Natural killer cell (primary cell): ENCODE measurements around the gene SPDL1. TPM values are rescaled to one million over a fixed set of nuclear protein-coding genes. Genes with fewer than 3 reads are reported as not detected.

ENCODE experiments used
- ATAC-seq, 3 donors: fragments of 150-1000 bp in 2 of 3; fragments of 200-7000 bp in 1 of 3; cut with Tn5 transposase; 1 replicate in 1 of 3; 2 replicates in 2 of 3; pipeline ENCODE4 v1.10.0; 2021; ENCODE audit warnings: mild to moderate bottlenecking in 2 of 3, moderate library complexity in 2 of 3
- DNase-seq, 2 donors: peaks; one replicate each; pipeline versions ENCODE4 v3.0.0 to v3.0.0-alpha.2; 2013 to 2021; ENCODE audit warnings: mixed read lengths in 1 of 2
- H3K27ac ChIP-seq: one replicate; pipeline ENCODE4 v1.5.1; 2013; ENCODE audit warnings: mild to moderate bottlenecking, low read length
- H3K27me3 ChIP-seq: one replicate; pipeline ENCODE4 v1.6.1; 2013; ENCODE audit warnings: low read length; ENCODE audit not compliant: control insufficient read depth, insufficient read depth
- H3K36me3 ChIP-seq: one replicate; pipeline ENCODE4 v1.6.1; 2013; ENCODE audit warnings: low read length; ENCODE audit not compliant: control insufficient read depth, insufficient read depth
- H3K4me1 ChIP-seq: one replicate; pipeline ENCODE4 v1.6.1; 2013; ENCODE audit warnings: low read length; ENCODE audit not compliant: control insufficient read depth, insufficient read depth
- H3K4me3 ChIP-seq: one replicate; pipeline ENCODE4 v1.5.1; 2013; ENCODE audit warnings: low read length
- H3K9me3 ChIP-seq: one replicate; pipeline ENCODE4 v1.6.1; 2013; ENCODE audit warnings: low read length; ENCODE audit not compliant: control insufficient read depth, insufficient read depth
- H3K27ac Mint-ChIP-seq, 2 donors: one replicate each; pipeline ENCODE4 v1.8.0; 2022; ENCODE audit warnings: mild to moderate bottlenecking in 2 of 2, mixed read lengths in 2 of 2, moderate library complexity in 1 of 2
- H3K27me3 Mint-ChIP-seq, 2 donors: one replicate each; pipeline ENCODE4 v1.8.0; 2022; ENCODE audit warnings: low read depth in 2 of 2, mixed read lengths in 2 of 2
- H3K36me3 Mint-ChIP-seq: one replicate; pipeline ENCODE4 v1.8.0; 2022; ENCODE audit warnings: mixed read lengths
- H3K4me1 Mint-ChIP-seq, 2 donors: one replicate each; pipeline ENCODE4 v1.8.0; 2022; ENCODE audit warnings: mixed read lengths in 2 of 2
- H3K4me3 Mint-ChIP-seq: one replicate; pipeline ENCODE4 v1.8.0; 2022; ENCODE audit warnings: mild to moderate bottlenecking, moderate library complexity, mixed read lengths
- H3K9me3 Mint-ChIP-seq, 2 donors: one replicate each; pipeline ENCODE4 v1.8.0; 2022; ENCODE audit warnings: mixed read lengths in 2 of 2
- WGBS: methylation state at CpG from one replicate; pipeline ENCODE4 v1.1.7; 2013; ENCODE audit warnings: missing lambda C conversion rate; ENCODE audit not compliant: insufficient coverage; 5-methylcytosine and 5-hydroxymethylcytosine counted together
- intact Hi-C: fragments of 100-400 bp; cut with micrococcal nuclease; formaldehyde crosslinking; loops from one replicate; pipeline ENCODE4 v1.14.2; 2022
- total RNA-seq, 4 donors: library from RNA; stranded (reverse); fragments of 120-200 nt in 1 of 4; gene quantifications; one replicate each; pipeline versions ENCODE4 v1.2.3 to v1.2.4, GENCODE V29; 2013 to 2022
- TF ChIP-seq, protein P1 (sequence below): fragments of 200-600 bp; IDR thresholded peaks from one replicate; pipeline ENCODE4 v1.8.0; 2022; ENCODE audit warnings: antibody characterized with exemption

SPDL1 gene
- total RNA-seq, 3 donors from 2014 or later (not counting 1 experiment from before 2014, with no cell fraction given), result 6.5 to 19.1 (median 10.2) TPM

- H3K9me3 Mint-ChIP-seq, result no peaks in the 10 kb centered on the region
- no peaks in the 10 kb centered on the region for H3K4me1 Mint-ChIP-seq
- H3K36me3 Mint-ChIP-seq, result no peaks in the 10 kb centered on the region
- H3K9me3 ChIP-seq, result no peaks in the 10 kb centered on the region
- no peaks in the 10 kb centered on the region for H3K4me1 ChIP-seq
- no peak overlapping the region for H3K4me3 Mint-ChIP-seq
- intact Hi-C loops, result no loop called here
- H3K27ac ChIP-seq, result no peak overlapping the region
- H3K27me3 ChIP-seq, result no peaks in the 10 kb centered on the region
- WGBS, result 85% methylated on average over 1 of the region's 1 CpG
- TF ChIP-seq, protein P1, sequence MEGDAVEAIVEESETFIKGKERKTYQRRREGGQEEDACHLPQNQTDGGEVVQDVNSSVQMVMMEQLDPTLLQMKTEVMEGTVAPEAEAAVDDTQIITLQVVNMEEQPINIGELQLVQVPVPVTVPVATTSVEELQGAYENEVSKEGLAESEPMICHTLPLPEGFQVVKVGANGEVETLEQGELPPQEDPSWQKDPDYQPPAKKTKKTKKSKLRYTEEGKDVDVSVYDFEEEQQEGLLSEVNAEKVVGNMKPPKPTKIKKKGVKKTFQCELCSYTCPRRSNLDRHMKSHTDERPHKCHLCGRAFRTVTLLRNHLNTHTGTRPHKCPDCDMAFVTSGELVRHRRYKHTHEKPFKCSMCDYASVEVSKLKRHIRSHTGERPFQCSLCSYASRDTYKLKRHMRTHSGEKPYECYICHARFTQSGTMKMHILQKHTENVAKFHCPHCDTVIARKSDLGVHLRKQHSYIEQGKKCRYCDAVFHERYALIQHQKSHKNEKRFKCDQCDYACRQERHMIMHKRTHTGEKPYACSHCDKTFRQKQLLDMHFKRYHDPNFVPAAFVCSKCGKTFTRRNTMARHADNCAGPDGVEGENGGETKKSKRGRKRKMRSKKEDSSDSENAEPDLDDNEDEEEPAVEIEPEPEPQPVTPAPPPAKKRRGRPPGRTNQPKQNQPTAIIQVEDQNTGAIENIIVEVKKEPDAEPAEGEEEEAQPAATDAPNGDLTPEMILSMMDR, result no peak
- H3K4me3 ChIP-seq, result no peak overlapping the region
- ATAC-seq (no peak), DNase-seq (no peak)
- H3K36me3 ChIP-seq, result no peaks in the 10 kb centered on the region
- H3K27me3 Mint-ChIP-seq, result peaks cover 3 to 35% of the 10 kb centered on the region in 2 donors
- H3K27ac Mint-ChIP-seq, result no peak overlapping the region
Observed at GRCh38 chr5:169538944-169539343, 44.6 kb upstream of the SPDL1 start.

DNA sequence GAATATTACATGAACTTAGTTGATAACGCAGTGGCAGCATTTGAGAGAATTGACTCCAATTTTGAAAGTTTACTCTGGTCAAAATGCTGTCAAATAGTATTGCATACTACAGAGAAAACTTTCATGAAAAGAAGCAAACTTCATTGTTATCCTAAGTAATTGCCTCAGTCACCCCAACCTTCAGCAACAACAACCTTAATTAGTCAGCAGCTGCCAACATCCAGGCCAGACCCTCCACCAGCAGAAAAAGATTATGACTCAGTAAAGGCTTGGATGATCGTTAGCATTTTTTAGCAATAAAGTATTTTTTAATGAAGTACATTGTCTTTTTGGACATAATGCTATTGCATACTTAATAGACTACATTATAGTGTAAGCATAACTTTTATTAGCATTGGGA is 40.8 kb upstream of the SPDL1 start:
- WGBS, result 100% methylated on average over 1 of the region's 2 CpGs
- no peak for DNase-seq
- TF ChIP-seq, protein P1, result no peak
- ATAC-seq, result no peak
- no peaks in the 10 kb centered on the region for H3K9me3 ChIP-seq
- no peak overlapping the region for H3K27ac ChIP-seq
- Mint-ChIP-seq H3K4me3 (no peak overlapping the region), H3K9me3 (no peaks in the 10 kb centered on the region), H3K36me3 (no peaks in the 10 kb centered on the region), H3K27me3 (peaks cover 14 to 34% of the 10 kb centered on the region in 2 donors), H3K27ac (no peak overlapping the region), H3K4me1 (no peaks in the 10 kb centered on the region)
- no peaks in the 10 kb centered on the region for H3K4me1 ChIP-seq
- no peaks in the 10 kb centered on the region for H3K36me3 ChIP-seq
- H3K4me3 ChIP-seq, result no peak overlapping the region
- intact Hi-C loops, result no loop called here
- H3K27me3 ChIP-seq, result no peaks in the 10 kb centered on the region

DNA sequence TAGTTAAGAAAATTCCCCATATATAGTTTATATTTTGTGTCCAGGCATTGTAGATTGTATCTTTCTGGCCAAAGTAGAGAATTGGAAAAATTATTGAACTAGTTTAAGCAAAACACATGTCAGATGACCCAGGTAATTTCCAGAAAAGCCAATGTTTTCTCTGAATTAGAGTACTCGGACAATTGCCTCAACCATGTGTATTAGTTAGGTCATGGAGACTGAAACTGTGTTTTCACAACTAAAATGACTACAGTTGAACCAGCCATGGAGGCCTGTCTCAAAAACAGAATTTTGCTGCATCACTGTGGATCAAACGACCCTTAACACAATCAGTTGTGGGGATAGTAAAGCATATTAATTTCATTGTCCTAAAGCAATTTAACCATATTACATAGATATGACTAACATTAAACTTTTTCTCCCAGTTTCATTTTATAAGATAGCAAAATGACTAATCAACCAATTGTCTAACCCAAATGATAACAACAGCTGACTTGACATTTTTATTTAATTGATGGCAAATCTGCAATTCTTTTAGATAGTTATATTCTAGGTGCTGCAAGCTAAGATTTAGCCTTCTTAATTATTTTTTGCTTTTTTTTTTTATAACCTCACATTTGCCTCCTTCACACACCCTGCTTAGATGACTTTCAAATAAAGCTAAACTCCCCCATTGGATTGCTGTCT is 39.2 kb upstream of the SPDL1 start:
- no peaks in the 10 kb centered on the region for H3K36me3 Mint-ChIP-seq
- intact Hi-C loops, result no loop called here
- H3K36me3 ChIP-seq, result no peaks in the 10 kb centered on the region
- no peaks in the 10 kb centered on the region for H3K9me3 Mint-ChIP-seq
- H3K4me3 ChIP-seq, result no peak overlapping the region
- peaks cover 3% of the 10 kb centered on the region for H3K27me3 ChIP-seq
- peaks cover 17 to 50% of the 10 kb centered on the region in 2 donors for H3K27me3 Mint-ChIP-seq
- no peak overlapping the region for H3K27ac Mint-ChIP-seq
- WGBS, result 72% methylated on average over 2 of the region's 2 CpGs
- no peak overlapping the region for H3K27ac ChIP-seq
- H3K4me1 Mint-ChIP-seq, result no peaks in the 10 kb centered on the region
- ATAC-seq, result no peak
- no peaks in the 10 kb centered on the region for H3K9me3 ChIP-seq
- H3K4me3 Mint-ChIP-seq, result no peak overlapping the region
- TF ChIP-seq, protein P1, result no peak
- DNase-seq, result no peak
- no peaks in the 10 kb centered on the region for H3K4me1 ChIP-seq

DNA sequence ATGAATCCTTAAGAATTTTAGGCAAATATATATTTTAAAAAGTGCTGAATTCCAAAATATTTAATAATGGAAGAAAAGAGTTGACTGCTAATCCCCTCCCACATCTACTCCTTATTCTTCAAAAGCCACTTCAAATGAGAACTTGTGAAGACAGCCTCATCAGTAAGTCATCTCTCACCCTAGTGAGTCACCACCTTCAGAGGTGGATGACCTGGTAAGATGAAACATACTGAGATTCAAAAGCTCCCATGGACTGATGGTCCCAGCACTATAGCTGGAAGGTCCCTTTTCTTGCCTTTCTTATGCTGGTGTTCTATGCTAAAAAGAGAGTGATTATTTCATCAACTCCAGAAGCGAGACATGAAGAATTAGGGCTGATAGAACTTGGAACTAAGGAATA is 37.8 kb upstream of the SPDL1 start:
- Histone ChIP-seq H3K27me3 (peaks cover 6% of the 10 kb centered on the region), H3K9me3 (no peaks in the 10 kb centered on the region), H3K4me3 (no peak overlapping the region), H3K27ac (no peak overlapping the region), H3K4me1 (no peaks in the 10 kb centered on the region), H3K36me3 (no peaks in the 10 kb centered on the region)
- Mint-ChIP-seq H3K4me3 (no peak overlapping the region), H3K27me3 (peaks cover 19 to 63% of the 10 kb centered on the region in 2 donors), H3K27ac (no peak overlapping the region), H3K9me3 (no peaks in the 10 kb centered on the region), H3K36me3 (no peaks in the 10 kb centered on the region), H3K4me1 (no peaks in the 10 kb centered on the region)
- TF ChIP-seq, protein P1, result no peak
- no peak for ATAC-seq
- DNase-seq, result no peak
- WGBS, result no CpG with 5 or more reads among the region's 1 CpG
- intact Hi-C loops, result no loop called here
